Germinal center (tissue), 1 donor: Measurements from ENCODE around the gene NKAIN2.
"Not testable (repeated sequence)": the region's sequence is repeated elsewhere in the genome, so short reads cannot be mapped to it uniquely, and the experiment has no call there.

ENCODE experiments used
- DNase-seq: peaks from one replicate; pipeline ENCODE4 v3.0.0; 2012; ENCODE audit warnings: mixed read lengths, low spot score

NKAIN2 gene

GRCh38 chr6:124090491-124090890 is 286.8 kb downstream of the NKAIN2 start:
- no peak for DNase-seq

- no peak for DNase-seq
Observed at GRCh38 chr6:124099520-124099919, 295.9 kb downstream of the NKAIN2 start.

GRCh38 chr6:124110514-124110913 is 306.8 kb downstream of the NKAIN2 start:
- no peak for DNase-seq

- DNase-seq: no peak
Observed at GRCh38 chr6:124119596-124119995, 315.9 kb downstream of the NKAIN2 start.

GRCh38 chr6:124123617-124124209 is 320.0 kb downstream of the NKAIN2 start:
- DNase-seq: no peak

- no peak for DNase-seq
Observed at GRCh38 chr6:124131259-124131658, 327.6 kb downstream of the NKAIN2 start.

- DNase-seq: no peak
Observed at GRCh38 chr6:124131779-124132178, 328.1 kb downstream of the NKAIN2 start.

GRCh38 chr6:124132256-124132655 is 328.6 kb downstream of the NKAIN2 start:
- DNase-seq: no peak

- DNase-seq: no peak
Observed at GRCh38 chr6:124142852-124143251, 339.2 kb downstream of the NKAIN2 start.

- no peak for DNase-seq
Observed at GRCh38 chr6:124143435-124143834, 339.8 kb downstream of the NKAIN2 start.

GRCh38 chr6:124147621-124148020 is 344.0 kb downstream of the NKAIN2 start:
- no peak for DNase-seq

- DNase-seq: no peak
Observed at GRCh38 chr6:124148236-124148957, 344.7 kb downstream of the NKAIN2 start.

GRCh38 chr6:124149646-124150045 is 346.0 kb downstream of the NKAIN2 start:
- no peak for DNase-seq

- DNase-seq: no peak
Observed at GRCh38 chr6:124158024-124158423, 354.4 kb downstream of the NKAIN2 start.

- no peak for DNase-seq
Observed at GRCh38 chr6:124163676-124164075, 360.0 kb downstream of the NKAIN2 start.

GRCh38 chr6:124164343-124164742 is 360.7 kb downstream of the NKAIN2 start:
- no peak for DNase-seq

- not testable (repeated sequence) for DNase-seq
Observed at GRCh38 chr6:124167249-124167648, 363.6 kb downstream of the NKAIN2 start.

GRCh38 chr6:124190256-124190655 is 386.6 kb downstream of the NKAIN2 start:
- DNase-seq: no peak

GRCh38 chr6:124193132-124193531 is 389.5 kb downstream of the NKAIN2 start:
- no peak for DNase-seq

- no peak for DNase-seq
Observed at GRCh38 chr6:124197148-124197547, 393.5 kb downstream of the NKAIN2 start.

GRCh38 chr6:124199286-124199685 is 395.6 kb downstream of the NKAIN2 start:
- no peak for DNase-seq

- DNase-seq: no peak
Observed at GRCh38 chr6:124200661-124201060, 397.0 kb downstream of the NKAIN2 start.

- no peak for DNase-seq
Observed at GRCh38 chr6:124203101-124203811, 399.6 kb downstream of the NKAIN2 start.
